GM12878 (cell line): ENCODE data around the gene RB1. TPM values are rescaled to one million over a fixed set of nuclear protein-coding genes. Genes with fewer than 3 reads are reported as not detected.

ENCODE experiments used
- ATAC-seq: fragments of 200-7000 bp; cut with Tn5 transposase; 3 replicates; pipeline ENCODE4 v1.9.1; 2020; ENCODE audit warnings: mild to moderate bottlenecking, moderate library complexity
- BruUV-seq: library from RNA; stranded (reverse); fragments of 400-500 nt; replicated peaks from 2 replicates; lab custom pipeline; 2021; lab: Mats Ljungman, UMichigan
- CTCF ChIA-PET: fragments of 300-600 bp; sonication (Branson Sonifier 250); formaldehyde crosslinking; extraction: SDS; loops from one replicate; lab custom pipeline; 2021; ENCODE audit warnings: inconsistent platforms; lab: Yijun Ruan, JAX
- POLR2A ChIA-PET: fragments of 350-600 bp; formaldehyde crosslinking; extraction: SDS; loops from one replicate; lab custom pipeline; 2021; ENCODE audit warnings: inconsistent platforms; lab: Charles Lee
- RAD21 ChIA-PET: fragments of 300-600 bp; sonication (Branson Sonifier 250); formaldehyde crosslinking; loops from one replicate; lab custom pipeline; 2023; ENCODE audit warnings: antibody characterized with exemption; ENCODE audit not compliant: unreplicated experiment; lab: Charles Lee
- SMC1A ChIA-PET: fragments of 300-600 bp; sonication (Branson Sonifier 250); formaldehyde crosslinking; loops from one replicate; lab custom pipeline; 2023; ENCODE audit not compliant: unreplicated experiment, uncharacterized antibody; lab: Charles Lee
- DNase-seq: peaks from one replicate; pipeline ENCODE4 v3.0.0-alpha.2; 2011; ENCODE audit warnings: low read depth, low spot score
- FAIRE-seq: peaks from 3 replicates; lab custom pipeline; 2011; peaks lifted over from hg19 to GRCh38; lab: Jason Lieb, UNC
- H2AFZ ChIP-seq: 2 replicates; pipeline ENCODE4 v1.6.0; 2011; ENCODE audit warnings: low read depth, low read length, control low read depth; ENCODE audit not compliant: control insufficient read depth
- H3K27ac ChIP-seq: 2 replicates; pipeline ENCODE4 v1.5.1; 2011; ENCODE audit warnings: control low read depth; ENCODE audit not compliant: control insufficient read depth, insufficient read depth
- H3K27me3 ChIP-seq, 2 experiments: replicated peaks in 1 of 2; 2 replicates each; pipeline versions ENCODE4 v1.6.0 to v1.6.1; 2011; ENCODE audit warnings: low read length in 1 of 2; ENCODE audit not compliant: control insufficient read depth in 2 of 2, insufficient read depth in 2 of 2
- H3K36me3 ChIP-seq, 2 experiments: 2 replicates each; pipeline ENCODE4 v1.5.1; 2011; ENCODE audit warnings: low read length in 1 of 2; ENCODE audit not compliant: control insufficient read depth in 2 of 2, insufficient read depth in 2 of 2
- H3K4me1 ChIP-seq: 2 replicates; pipeline ENCODE4 v1.6.1; 2011; ENCODE audit warnings: mild to moderate bottlenecking, low read length, moderate library complexity, mixed read lengths; ENCODE audit not compliant: control insufficient read depth, insufficient read depth
- H3K4me2 ChIP-seq: 2 replicates; pipeline ENCODE4 v1.6.0; 2011; ENCODE audit warnings: control low read depth; ENCODE audit not compliant: control insufficient read depth, insufficient read depth
- H3K4me3 ChIP-seq: fragments of 200-600 bp; sonication (generic); 2 replicates; pipeline ENCODE4 v1.5.1; 2016
- H3K79me2 ChIP-seq: 2 replicates; pipeline ENCODE4 v1.6.0; 2011; ENCODE audit warnings: low read length; ENCODE audit not compliant: control insufficient read depth, insufficient read depth
- H3K9ac ChIP-seq: 2 replicates; pipeline ENCODE4 v1.8.0; 2011; ENCODE audit warnings: low read length, control low read depth, mixed read lengths; ENCODE audit not compliant: control insufficient read depth, insufficient read depth
- H3K9me3 ChIP-seq: replicated peaks from 3 replicates; pipeline ENCODE4 v1.5.1; 2011; ENCODE audit warnings: mild to moderate bottlenecking, low read length; ENCODE audit not compliant: control insufficient read depth, insufficient read depth
- H4K20me1 ChIP-seq: 2 replicates; pipeline ENCODE4 v1.6.0; 2011; ENCODE audit not compliant: control insufficient read depth, insufficient read depth
- BACH1 ChIP-seq: fragments of 450-650 bp; IDR thresholded peaks from 2 replicates; pipeline ENCODE4 v1.6.1; 2017; ENCODE audit warnings: mild to moderate bottlenecking, borderline replicate concordance
- BCL11A ChIP-seq: IDR thresholded peaks from 2 replicates; pipeline ENCODE4 v1.6.1; 2011; ENCODE audit warnings: low read depth, low read length
- CHD4 ChIP-seq: fragments of 200-600 bp; sonication (generic); IDR thresholded peaks from 2 replicates; pipeline ENCODE4 v1.6.1; 2016; ENCODE audit warnings: mild to moderate bottlenecking
- IRF4 ChIP-seq: IDR thresholded peaks from 2 replicates; pipeline ENCODE4 v1.6.1; 2011; ENCODE audit warnings: low read depth, low read length
- MAX ChIP-seq: IDR thresholded peaks from 2 replicates; pipeline ENCODE4 v1.6.1; 2012; ENCODE audit warnings: low read depth, low read length, improper control_type of control experiment
- PKNOX1 ChIP-seq: fragments of 450-650 bp; IDR thresholded peaks from 2 replicates; pipeline ENCODE4 v1.6.1; 2016; ENCODE audit warnings: mild to moderate bottlenecking
- POLR2AphosphoS2 ChIP-seq: IDR thresholded peaks from 2 replicates; pipeline ENCODE4 v1.6.1; 2011; ENCODE audit warnings: low read depth, mild to moderate bottlenecking, low read length, improper control_type of control experiment, moderate library complexity
- PRDM15 ChIP-seq: fragments of 450-650 bp; formaldehyde crosslinking; IDR thresholded peaks from 2 replicates; pipeline ENCODE4 v1.4.0; 2020; ENCODE audit warnings: mild to moderate bottlenecking, moderate library complexity
- TARDBP ChIP-seq: IDR thresholded peaks from 2 replicates; pipeline ENCODE4 v1.6.1; 2016; ENCODE audit warnings: borderline replicate concordance
- ZNF687 ChIP-seq: fragments of 450-650 bp; IDR thresholded peaks from 2 replicates; pipeline ENCODE4 v1.6.1; 2017; ENCODE audit warnings: mild to moderate bottlenecking, moderate library complexity
- WGBS: methylation state at CpG from one replicate; pipeline ENCODE4 v1.1.6; 2016; ENCODE audit warnings: low lambda C conversion rate; ENCODE audit not compliant: insufficient replicate concordance, insufficient coverage; ENCODE audit errors: missing lambda C conversion rate; 5-methylcytosine and 5-hydroxymethylcytosine counted together
- in situ Hi-C: fragments of 300-500 bp; cut with MboI; formaldehyde crosslinking; loops from 9 replicates; pipeline ENCODE4 v1.14.3; 2018; ENCODE audit warnings: mixed read lengths
- intact Hi-C: fragments of 100-400 bp; cut with micrococcal nuclease; formaldehyde crosslinking; loops from one replicate; pipeline ENCODE4 v1.14.2; 2022; ENCODE audit not compliant: unreplicated experiment
- polyA plus RNA-seq, 11 experiments: library from polyadenylated mRNA; depleted of rRNA in 4 of 11; unstranded in 6 of 11; stranded (reverse) in 5 of 11; fragments of >200 nt; fragmentation: Nextera tagmentation in 4 of 11; fragmentation: Illumina TruSeq in 1 of 11; extraction: Ambion mirVana in 4 of 11; extraction: Trizol in 1 of 11; gene quantifications; 1 replicate in 1 of 11; 2 replicates in 10 of 11; pipeline versions ENCODE4 v1.2.1 to v1.2.3, GENCODE V29; 2011 to 2016; ENCODE audit warnings: inconsistent platforms in 2 of 11, missing spikeins in 2 of 11, low read depth in 1 of 11
- total RNA-seq, 4 experiments: library from RNA; depleted of rRNA in 3 of 4; stranded (reverse); fragments of >200 nt in 3 of 4; fragmentation: Illumina TruSeq in 1 of 4; extraction: Trizol in 1 of 4; gene quantifications; 2 replicates each; pipeline versions ENCODE4 v1.2.1 to v1.2.3, GENCODE V29; 2013 to 2021

The RB1 gene
- total and polyA plus RNA-seq, 10 of the 15 experiments (the other 5 are each of a cell fraction or from before 2014, with no cell fraction given) = 2.8 to 45.0 (median 8.3) TPM

GRCh38 chr13:48297131-48297786 lies 6.3 kb upstream of the RB1 start:
- SMC1A ChIA-PET = interaction anchor here (1.0 kb wide), 1 partner anchor 157 kb away, joined by 3 read pairs; no protein-coding TSS in a partner anchor
- no peak overlapping the region for H2AFZ ChIP-seq
- no TSS peak for BruUV-seq
- no peak for TF ChIP-seq POLR2AphosphoS2
- no peak for TF ChIP-seq ZNF687
- no peak for TF ChIP-seq TARDBP
- no peak for TF ChIP-seq BCL11A
- TF ChIP-seq PKNOX1 = no peak
- no peak for TF ChIP-seq MAX
- no peak for TF ChIP-seq IRF4
- TF ChIP-seq PRDM15 (CRISPR knock-in tag) = no peak
- TF ChIP-seq CHD4 = no peak
- no peak for TF ChIP-seq BACH1

More at GRCh38 chr13:48297131-48297786, 6.3 kb upstream of the RB1 start:
- intact Hi-C loops = no loop called here
- H3K27ac ChIP-seq = no peak overlapping the region
- no peaks in the 10 kb centered on the region for H3K36me3 ChIP-seq
- H3K79me2 ChIP-seq = no peaks in the 10 kb centered on the region
- in situ Hi-C loops = no loop called here
- H3K9me3 ChIP-seq = no peaks in the 10 kb centered on the region
- FAIRE-seq = no peak
- H3K9ac ChIP-seq = no peak overlapping the region
- ChIA-PET CTCF (interaction anchor here (1.6 kb wide), 1 partner anchor 31 kb away, joined by 3 read pairs; no protein-coding TSS in a partner anchor), RAD21 (interaction anchor here (0.7 kb wide), 1 partner anchor 471 kb away, joined by 3 read pairs; no protein-coding TSS in a partner anchor), POLR2A (interaction anchor here (0.7 kb wide), 1 partner anchor 115 kb away, joined by 3 read pairs; no protein-coding TSS in a partner anchor)
- no peaks in the 10 kb centered on the region for H4K20me1 ChIP-seq
- no peak for DNase-seq
- no peak overlapping the region for H3K4me2 ChIP-seq
- 28% methylated on average over 4 of the region's 4 CpGs for WGBS
- H3K4me1 ChIP-seq = no peaks in the 10 kb centered on the region
- H3K4me3 ChIP-seq = no peak overlapping the region
- peaks cover 1 to 9% of the 10 kb centered on the region in 2 experiments; a peak in 3 of 4 replicates for H3K27me3 ChIP-seq
- ATAC-seq = no peak
